GM19328 (cell line): ENCODE measurements around the gene TIMM44.
A peak's percentile ranks its signal among the peaks of the same experiment; 100 is the strongest.
"Not testable (repeated sequence)": the region's sequence is repeated elsewhere in the genome, so short reads cannot be mapped to it uniquely, and the experiment has no call there.

Experiments
- ATAC-seq: cut with Tn5 transposase; IDR thresholded peaks from one replicate; pipeline ENCODE4 v1.9.1; 2021; ENCODE audit warnings: mild to moderate bottlenecking, moderate library complexity; ENCODE audit not compliant: unreplicated experiment

Gene TIMM44

DNA sequence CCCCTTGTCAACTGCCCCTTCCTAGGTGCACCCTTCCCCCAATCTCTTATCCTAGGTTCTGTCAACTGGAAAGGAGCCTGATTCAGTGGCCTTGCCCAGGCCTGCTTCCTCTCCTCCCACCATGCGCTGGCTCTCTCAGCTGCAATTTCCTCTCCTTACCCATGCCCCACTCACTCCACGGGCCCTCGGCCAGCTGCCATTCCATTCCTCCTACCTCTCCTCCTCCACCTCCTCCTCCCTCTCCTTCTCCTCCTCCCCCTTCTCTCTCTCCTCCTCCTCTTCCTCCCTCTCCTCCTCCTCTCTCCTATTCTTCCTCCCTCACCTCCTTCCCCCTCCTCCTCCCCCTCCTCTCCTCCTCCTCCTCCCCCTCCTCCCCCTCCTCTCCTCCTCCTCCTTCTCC lies 9.6 kb upstream of the TIMM44 start:
- ATAC-seq = no peak

DNA sequence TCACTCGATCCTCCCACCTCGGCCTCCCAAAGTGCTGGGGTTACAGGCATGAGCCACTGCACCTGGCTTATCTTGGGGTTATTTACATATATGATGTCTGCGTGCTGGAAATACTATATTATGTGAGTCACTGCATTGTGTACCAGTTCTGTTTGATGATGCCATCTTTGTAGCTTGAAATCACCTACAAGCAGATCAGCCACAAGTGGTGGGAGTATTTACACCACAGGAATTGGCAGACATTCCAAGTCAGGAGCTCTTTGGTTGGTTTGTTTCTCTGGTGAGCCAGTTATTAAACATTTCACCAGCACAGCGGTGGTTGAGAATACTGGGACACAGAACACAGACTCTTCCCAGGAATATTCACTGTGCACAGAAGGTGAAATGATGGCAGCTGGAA lies 4.5 kb upstream of the TIMM44 start:
- no peak for ATAC-seq

DNA sequence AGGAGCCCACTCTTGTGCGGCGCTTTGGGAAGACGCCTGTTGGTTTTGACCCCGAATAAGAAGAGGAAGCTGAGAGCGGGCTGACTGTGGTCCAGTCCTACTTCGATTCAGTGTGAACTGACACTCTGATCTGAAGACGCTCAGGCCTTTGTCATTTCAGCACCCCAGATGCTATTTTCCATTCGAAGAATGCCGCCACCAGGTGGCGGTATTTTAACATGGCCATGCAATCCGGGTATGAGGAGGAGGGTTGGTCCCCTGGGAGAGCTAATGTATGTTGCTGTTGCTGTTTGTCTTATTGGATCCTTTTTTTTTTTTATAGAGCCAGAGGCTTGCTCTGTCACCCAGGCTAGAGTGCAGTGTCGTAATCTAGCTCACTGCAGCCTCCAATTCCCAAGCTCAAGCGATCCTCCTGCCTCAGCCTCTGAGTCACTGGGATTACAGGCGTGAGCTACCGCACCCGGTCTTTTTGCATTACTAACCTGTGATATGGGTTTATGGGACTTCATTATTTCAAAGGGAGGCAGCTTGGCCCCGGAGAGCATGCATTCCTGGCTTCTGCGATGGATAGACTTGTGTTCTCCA lies 803 bp upstream of the TIMM44 start:
- ATAC-seq = peak; percentile 21

- ATAC-seq = peak; percentile 1
These were observed 454 bp downstream of the TIMM44 start for GRCh38 chr19:7942981-7943443.

DNA sequence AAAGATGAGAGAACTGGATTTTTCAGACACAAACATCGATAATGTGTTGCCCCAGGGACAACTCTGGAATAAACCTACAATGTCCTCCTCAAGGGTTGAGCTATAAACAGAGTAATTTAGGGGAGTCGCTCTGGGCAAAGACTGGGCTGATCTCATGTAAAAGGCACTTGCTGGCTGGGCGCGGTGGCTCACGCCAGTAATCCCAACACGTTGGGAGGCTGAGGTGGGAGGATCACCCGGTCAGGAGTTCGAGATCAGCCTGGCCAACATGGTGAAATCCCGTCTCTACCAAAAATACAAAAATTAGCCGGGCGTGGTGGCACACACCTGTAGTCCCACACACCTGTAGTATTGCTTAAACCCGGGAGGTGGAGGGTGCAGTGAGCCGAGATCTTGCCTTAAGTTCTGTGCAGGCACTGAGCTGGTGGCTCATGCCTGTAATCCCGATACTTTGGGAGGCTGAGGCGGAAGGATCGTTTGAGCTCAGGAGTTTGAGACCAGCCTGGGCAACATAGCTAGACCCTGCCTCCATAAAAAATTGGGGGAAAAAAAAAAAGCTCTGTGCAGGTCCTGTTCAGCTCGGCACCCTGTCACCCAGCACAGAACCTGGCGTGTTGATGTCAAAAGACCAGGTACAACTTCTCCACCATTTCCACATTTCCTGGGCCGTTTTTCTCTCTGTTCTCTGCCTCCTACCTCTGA lies 1.4 kb downstream of the TIMM44 start:
- no peak for ATAC-seq

DNA sequence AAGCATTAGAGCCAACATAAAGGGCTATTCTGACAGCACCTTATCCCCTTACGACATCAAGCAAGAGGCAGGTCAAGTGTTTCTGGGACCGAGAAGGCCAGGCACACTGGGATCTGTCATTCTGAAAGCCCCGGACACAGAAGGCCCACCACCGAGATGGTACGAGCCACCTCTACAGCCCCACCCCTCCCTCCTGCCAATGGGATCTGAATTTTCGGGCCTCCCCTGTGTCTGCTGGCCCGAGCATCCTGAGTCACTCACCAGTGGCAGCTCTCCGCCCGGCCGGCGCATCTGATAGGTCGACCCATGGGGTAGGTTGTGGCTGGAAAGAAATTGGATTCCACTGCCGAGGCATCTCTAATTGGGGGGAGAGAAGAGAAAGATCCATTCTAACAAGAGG lies 2.6 kb downstream of the TIMM44 start:
- no peak for ATAC-seq

GRCh38 chr19:7934766-7935165 lies 8.7 kb downstream of the TIMM44 start:
- no peak for ATAC-seq

DNA sequence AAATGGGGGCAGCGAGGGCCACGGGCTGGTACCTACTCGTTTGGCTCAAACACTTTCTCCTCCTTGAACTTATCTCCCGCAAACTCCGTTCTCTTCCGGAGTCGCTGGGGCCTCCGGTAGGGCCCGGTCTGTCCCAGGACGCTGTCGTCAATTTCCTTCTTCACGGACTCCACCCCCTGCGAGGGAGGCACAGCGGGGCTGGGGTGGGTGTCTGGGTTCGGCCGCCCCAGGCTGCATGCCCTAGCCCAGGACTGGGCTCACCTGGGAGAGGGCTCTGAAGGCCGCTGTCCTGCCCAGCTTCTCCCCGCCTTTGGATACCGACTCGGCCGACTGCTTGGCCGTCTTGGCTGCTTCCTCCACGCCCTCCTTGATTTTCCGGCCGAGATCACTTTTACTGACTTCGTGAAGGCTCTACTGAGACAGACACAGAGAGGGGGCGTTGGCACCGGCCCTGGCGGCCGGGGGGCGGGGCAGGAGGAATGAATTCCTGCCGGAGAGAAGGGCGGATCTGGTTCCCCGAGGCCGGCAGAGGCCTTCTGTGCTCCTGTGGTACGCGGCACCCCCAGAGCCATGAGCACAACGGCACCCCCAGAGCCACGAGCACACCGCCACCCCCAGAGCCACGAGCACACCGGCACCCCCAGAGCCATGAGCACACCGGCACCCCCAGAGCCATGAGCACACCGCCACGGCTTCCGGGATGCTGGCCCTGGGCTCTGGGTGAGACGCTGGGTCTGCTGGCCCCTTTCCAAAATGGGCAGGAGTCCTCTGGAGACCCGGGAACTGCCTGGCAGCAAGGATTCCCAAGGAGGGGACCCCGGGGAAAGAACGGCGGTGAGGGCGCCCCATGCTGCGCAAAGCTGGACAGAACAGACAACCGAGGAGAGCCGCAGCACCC lies 9.4 kb downstream of the TIMM44 start:
- ATAC-seq = no peak

- ATAC-seq = no peak
These were observed 10.1 kb downstream of the TIMM44 start for GRCh38 chr19:7933411-7933810.

DNA sequence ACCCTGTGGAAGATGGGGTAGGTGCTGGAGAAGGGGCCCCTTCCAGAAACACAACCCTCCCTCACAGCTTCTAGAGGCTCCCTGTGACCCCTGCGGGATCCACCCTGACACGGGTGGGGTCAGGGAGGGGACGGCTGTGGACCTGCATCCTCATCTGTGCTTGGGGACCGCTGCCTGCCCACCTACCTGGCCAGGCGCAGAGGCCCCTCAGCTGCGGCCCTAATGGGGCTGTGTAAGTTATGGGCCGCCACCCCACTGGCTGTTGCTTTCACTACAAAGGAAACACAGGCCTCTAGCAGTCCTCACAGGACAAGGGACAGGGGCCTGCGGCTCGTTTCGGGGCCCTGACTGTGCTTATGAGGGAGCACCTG lies 10.6 kb downstream of the TIMM44 start:
- ATAC-seq = no peak

DNA sequence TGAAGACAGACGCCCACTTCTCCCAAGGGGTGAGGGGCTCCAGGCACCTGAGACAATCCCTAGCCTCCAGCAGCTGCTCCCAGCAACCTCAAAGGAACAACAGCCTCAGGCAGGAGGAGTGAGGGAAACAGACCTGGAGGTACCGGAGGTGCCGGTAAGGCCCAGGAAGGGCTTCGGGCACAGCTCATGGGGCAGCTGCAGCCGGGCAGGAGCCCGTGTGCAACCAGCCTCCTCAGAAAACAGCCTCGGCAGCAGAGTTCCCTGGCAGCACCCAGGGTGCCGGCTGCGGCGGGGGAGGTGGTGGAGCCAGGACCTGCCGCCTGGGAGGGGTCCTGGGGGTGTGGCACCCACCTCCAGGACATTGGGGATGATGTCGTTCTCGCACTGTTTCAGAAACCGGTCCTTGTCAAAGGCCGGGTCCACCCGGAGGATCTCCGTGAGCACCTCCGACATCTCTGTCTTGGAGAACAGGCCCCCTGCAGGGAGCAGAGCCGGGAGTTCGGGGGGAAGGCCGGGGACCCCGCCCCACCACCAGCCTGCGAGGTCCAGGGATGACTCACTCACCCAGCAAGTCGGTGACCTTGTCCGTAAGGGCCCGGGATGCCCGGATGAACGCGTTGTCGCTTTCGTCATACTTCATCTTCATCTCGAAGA lies 11.1 kb downstream of the TIMM44 start:
- no peak for ATAC-seq

DNA sequence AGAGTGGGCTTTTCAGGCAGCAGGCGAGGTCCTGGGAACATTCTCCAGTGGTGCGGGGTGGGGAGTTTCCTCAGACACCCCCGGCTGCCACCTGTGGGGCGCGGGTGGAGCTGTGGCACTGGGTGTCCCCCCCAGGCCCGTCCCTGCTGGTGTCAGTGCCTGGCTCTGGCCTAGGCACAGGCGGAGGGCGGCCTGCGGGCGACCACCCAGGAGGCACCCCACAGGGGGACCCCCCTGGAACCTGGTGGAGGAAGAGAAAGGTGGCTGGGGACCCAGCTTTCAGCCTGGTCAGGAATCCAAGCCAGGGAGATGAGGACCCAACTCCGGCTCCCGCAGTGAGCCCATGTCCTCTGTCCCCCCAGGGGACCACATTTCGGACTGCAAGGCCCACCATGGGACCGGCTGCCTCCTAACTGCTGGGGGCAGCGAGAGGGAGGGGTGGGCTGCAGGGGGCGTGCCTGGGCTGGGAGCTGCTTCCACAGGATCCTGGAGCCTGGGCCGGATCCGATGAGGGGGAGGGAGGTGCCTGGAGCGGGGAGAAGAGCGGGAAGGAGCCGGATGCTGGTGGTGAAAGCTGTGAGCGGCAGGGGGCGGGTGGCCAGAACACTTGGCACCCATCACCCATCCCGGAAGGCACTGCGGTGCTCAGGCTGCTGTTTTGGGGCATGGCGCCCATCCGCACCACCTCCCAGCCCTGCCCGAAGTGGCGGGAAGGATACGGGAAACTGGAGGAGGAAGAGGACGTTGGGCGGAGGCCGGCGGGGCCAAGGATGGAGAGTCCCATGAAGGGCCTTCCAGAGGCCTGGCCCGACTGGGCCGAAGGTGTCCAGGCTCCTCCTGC lies 12.0 kb downstream of the TIMM44 start:
- no peak for ATAC-seq

GRCh38 chr19:7930765-7931164 lies 12.7 kb downstream of the TIMM44 start:
- no peak for ATAC-seq

DNA sequence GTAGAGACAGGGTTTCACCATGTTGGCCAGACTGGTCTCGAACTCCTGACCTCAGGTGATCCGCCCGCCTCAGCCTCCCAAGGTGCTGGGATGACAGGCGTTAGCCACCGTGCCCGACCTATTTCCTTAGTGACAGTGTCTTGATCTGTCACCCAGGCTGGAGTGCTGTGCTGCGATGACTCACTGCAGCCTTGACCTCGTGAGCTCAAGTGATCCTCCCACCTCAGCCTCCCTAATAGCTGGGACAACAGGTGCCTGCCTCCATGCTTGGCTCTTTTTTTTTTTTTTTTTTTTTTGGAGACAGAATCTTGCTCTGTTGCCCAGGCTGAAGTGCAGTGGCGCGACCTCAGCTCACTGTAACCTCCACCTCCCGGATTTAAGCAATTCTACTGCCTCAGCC lies 13.4 kb downstream of the TIMM44 start:
- not testable (repeated sequence) for ATAC-seq

GRCh38 chr19:7928741-7929701 lies 14.4 kb downstream of the TIMM44 start:
- no peak for ATAC-seq

DNA sequence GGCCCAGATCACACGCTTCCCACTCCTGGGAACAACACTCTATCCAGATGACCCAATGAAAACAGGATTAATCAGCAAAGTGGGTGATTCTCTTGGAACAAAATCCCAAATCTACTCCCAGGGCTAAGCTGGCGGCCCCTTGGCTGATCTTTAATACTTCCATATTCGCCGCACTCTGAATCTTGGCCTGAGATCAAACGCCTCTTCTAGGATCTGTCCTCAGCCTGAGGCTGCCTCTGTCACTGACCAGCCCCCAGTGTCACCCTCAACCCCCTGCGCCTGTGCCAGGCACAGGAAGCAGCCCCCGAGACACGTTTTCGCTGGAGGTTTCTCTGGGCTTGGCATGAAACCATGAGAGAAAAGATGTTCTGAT lies 15.1 kb downstream of the TIMM44 start:
- ATAC-seq = no peak

GRCh38 chr19:7927605-7928333 lies 15.7 kb downstream of the TIMM44 start:
- no peak for ATAC-seq

DNA sequence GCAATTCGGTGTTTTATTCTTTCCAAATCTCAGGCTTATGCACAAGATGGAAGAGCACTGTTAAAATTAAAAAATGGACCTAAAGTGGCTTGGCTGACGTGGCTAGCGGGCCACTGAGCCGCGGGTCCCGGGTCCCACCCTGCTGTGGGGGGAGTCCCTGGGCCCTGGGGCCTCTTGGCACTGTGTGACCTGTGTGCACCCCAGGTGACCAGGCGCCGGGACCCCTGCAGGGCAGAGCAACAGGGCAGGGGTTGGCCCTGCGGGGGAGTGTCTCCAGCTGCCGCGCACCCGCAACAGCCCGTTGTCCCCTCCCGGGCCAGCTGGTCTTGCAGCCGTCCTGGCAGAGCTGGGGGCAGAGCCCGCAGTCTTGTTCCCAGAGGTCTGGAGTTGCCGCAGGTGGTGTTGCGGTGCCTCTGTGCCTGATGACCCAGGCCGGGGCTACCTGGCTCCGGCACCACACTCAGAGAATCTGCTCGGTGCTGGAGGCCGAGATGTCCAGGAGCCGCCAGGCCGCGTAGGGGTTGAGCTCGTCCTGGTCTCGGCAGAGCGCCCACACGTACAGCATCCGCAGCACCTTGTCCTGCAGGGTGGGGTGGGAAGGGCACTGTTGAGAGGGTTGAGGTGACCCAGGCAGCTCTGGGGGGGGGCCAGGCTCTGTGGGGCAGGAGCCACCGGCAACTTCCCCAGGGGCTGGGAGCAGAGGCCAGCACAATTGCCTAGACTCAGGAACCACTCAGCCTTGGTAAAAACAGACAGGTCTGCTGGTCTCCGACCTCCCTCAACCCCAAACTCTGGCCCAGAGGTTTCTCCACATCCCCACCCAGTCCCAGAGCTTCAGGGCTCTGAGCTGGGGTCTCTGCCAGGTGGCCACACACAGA lies 16.5 kb downstream of the TIMM44 start:
- no peak for ATAC-seq
